Activated T-cell treated with anti-CD3 and anti-CD28 coated beads, Interleukin-2, amount 50 U/mL, for 1 hour (primary cell): Measurements from ENCODE around the gene GAA.
"Not testable (repeated sequence)": the region's sequence is repeated elsewhere in the genome, so short reads cannot be mapped to it uniquely, and the experiment has no call there.

Source experiments
- DNase-seq: peaks from one replicate; pipeline ENCODE4 v3.0.0-alpha.2; 2020

Gene GAA

DNA sequence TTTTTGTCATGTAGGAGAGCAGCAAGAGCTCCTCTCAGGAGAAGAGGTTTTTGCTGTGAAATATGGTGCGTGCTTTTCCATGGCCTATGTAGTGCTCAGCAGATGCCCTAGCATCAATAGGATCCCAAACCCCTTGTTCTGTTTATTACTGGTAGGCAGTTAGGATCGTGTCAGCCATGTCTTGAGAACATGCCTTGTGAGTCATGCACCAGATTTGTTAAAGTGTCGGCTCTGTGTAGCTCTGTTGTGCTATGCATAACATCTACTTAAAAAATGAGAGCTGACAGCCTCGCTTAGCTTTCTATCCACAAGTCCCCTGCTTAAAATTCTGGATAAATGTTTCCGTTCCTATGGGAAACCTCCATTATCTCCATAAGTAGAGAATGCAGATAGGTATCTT, 50.0 kb downstream of the GAA start:
- no peak for DNase-seq

DNA sequence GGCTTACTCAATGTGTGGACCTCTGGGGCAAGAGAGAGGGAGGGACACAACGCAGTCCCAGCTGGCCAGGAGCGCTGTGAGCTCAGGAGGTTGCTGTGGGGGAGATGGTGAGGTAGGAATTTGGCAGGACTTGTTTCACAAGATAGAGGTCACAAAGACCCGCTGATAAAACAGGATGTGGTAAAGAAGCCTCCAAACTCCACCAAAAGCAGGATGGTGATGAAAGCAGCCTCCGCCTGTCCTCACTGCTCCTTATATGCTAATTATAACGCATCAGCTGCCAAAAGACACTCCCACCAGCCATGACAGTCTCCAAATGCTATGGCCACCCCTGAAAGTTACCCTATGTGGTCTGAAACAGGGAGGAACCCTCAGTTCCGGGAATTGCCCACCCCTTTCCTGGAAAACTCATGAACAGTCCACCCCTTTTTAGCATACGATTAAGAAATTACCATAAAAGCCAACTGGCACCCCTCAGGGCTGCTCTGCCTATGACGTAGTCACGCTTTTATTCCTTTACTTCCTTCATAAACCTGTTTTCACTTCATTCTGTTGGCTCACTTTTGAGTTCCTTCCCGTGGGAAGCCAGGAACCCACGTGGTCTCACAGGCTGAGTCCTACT, 50.8 kb downstream of the GAA start:
- DNase-seq = no peak

DNA sequence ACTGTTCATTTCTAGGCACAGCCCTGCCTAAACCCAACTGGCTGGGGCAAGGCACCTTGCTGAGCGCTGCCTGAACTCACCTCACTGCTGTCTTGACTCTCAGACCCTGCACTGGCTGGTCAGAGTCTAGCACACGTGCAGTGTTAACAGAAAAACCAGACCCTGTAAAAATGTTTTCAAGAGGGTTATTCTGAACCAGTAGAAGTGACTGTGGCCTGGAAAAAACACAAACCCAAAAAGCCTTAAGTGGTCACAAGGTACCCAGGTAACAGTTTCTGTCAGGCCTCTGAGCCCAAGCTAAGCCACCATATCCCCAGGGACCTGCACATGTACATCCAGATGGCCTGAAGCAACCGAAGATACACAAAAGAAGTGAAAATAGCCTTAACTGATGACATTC, 51.6 kb downstream of the GAA start:
- no peak for DNase-seq

DNA sequence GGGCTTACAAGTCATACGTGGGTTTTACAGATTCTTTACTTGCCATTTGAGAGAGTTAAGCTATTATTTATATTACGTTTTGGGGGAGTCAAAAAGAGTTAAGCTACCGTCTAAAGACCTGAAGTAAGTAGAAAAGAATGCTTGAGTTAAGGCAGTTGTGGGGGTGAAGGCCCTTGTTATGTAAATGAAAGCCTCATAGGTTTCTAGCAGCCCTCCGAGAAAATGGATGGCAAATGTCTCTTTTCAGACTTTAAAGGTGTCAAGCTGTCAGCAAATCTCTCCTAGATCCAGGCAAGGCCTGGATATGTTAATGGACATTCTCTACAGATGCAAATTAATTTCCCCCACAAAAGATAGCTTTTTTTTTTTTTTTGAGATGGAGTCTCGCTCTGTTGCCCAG, 52.8 kb downstream of the GAA start:
- no peak for DNase-seq

DNA sequence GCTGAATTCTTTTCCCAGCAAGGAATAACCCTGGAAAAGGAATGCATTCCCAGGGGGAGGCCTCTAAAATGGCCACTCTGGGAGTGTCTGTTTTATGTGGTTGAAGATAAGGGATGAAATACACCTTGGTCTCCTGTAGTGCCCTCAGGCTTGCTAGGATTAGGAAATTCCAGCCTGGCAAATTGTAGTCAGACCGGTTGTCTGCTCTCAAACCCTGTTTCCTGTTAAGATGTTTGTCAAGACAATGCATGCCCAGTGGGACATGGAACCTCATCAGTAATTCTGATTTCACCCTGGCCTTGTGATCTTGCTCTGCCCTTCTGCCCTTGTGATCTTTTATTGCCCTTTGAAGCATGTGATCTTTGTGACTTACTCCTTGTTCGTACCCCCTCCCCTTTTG, 54.2 kb downstream of the GAA start:
- DNase-seq = not testable (repeated sequence)

DNA sequence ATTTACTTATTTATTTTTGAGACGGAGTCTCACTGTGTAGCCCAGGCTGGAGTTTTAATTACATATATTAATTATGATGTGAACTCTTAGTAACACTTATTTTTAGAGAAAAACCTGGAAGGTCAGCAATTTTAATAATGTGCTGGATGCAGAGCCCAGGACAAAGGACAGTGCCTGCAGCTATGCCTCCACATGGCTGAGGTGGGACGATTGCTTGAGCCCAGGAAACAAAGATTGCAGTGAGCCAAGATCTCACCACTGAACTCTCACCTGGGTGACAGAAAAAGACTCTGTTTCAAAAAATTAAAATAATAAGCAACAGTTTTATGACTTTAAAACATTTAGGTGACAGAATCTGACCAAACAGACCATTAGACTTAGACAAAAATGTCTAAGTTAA, 57.5 kb downstream of the GAA start:
- DNase-seq = no peak

DNA sequence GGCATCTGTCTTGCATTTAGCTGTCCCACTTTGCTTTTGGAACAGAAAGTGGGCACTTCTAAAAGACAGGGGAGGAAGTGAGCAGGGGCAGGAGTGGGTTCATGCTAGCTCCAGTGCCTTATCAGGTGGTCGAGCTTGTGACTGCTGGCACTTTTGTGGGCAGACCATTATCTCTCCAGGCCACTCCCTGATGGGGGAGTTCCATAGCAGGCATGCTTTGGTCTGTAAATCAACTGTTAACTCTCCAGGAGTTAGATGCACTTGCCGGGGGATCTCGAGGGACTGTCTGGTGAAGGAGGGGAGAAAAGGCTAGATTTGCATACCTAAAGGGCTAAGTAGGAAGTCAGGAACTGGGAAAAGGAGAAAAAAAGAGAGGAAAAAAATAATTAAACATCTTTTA, 59.2 kb downstream of the GAA start:
- DNase-seq = no peak

DNA sequence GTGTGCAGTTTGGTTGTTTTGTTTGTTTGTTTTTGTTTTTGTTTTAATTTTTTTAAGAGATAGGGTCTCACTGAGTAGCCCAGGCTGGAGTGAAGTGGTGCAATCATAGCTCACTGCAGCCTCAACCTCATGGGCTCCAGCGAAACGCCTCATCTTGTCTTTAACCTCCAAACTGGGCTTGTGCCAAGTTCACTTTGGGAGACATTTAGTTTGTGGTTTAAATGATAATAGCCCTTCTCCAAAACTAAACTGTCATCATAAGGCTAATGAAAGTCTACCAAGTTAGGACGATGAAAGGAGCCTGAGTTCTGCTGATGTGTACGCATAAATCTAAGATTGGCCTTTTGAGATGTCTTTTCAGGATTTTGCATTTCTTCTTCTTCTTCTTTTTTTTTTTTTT, 62.0 kb downstream of the GAA start:
- DNase-seq = no peak

DNA sequence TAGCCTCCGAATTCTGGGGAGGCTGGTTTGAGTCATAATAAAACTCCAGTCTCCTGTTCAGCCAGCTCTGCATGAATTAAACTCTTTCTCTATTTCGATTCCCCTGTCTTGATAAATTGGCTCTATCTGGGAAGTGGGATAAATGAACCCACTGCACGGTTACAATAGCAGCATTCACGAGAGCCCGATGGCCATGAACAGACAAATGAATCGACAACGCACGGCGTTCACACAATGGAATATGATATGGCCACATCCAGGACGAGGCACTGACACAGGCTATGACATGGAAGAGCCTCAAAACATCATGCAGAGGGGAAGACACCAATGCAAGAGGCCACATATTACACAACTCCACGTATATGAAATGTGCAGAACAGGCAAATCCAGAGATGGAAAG, 62.8 kb downstream of the GAA start:
- no peak for DNase-seq

DNA sequence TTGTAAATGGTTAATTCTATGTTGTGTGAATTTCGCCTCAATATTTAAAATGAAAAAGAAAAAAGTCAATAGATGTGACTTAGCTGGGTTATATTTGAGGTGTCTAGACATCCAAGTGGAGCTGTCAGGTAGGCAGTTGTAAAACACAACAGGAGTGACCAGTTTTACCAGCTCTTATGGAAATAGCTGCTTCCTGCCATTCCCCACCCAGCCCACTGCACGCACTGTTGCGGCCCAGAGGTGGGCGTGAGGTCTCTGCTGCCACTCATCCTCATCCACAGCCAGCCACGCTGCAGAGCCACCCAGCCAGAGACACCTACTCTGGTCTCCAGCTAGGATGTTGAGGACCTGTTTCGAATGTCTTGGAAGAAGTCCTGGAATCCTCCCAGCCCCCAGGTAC, 65.1 kb downstream of the GAA start:
- DNase-seq = no peak

DNA sequence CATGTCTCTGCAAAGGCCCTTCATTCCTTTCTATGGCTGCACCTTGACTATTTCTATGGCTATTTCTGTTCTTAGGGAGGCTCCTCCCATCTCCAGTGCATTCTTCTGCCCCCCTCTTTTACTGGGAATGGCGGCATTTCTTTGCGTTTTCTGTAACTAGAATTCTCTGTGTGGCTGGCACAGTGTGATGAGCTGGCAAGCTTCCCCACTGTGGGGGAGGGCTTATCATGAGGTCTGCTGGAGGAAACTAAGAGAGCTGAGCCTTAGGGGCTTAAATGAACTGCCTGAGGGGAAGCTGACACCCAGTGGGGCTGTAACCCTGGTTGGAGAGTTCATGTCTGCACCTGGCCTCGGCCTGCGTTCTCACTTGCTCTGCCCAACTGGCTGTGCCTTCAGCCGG, 67.0 kb downstream of the GAA start:
- DNase-seq = no peak

DNA sequence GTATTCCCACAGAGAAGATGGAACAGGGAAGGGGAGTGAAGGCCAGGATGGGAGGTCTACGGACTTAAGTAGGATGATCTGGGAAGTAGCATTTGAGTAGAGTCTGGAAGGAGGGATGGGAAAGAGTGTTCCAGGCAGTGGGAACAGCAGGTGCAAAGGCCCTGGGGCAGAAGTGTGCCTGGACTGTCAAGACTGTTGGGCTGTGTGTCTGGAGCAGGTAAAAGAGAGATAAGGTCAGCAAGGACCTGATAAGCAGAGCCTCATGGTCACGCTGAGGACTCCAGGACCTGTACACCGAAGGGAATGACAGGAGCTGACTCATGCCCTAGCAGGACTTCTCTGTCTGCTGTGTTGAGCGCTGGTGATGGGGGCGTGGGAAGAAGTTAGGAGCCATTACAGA, 67.7 kb downstream of the GAA start:
- DNase-seq = no peak
